Keratinocyte (primary cell): ENCODE data around the gene ANKRD28. TPM values are rescaled to one million over a fixed set of nuclear protein-coding genes. Genes with fewer than 3 reads are reported as not detected.

Experiments
- DNase-seq: peaks from one replicate; pipeline ENCODE4 v3.0.0-alpha.2; 2011; ENCODE audit warnings: low read depth, missing footprints, low spot score
- FAIRE-seq: peaks from 2 replicates; lab custom pipeline; 2011; peaks lifted over from hg19 to GRCh38; lab: Jason Lieb, UNC
- H2AFZ ChIP-seq: 2 replicates; pipeline ENCODE4 v1.6.0; 2012; ENCODE audit warnings: low read length, control low read depth, inconsistent platforms; ENCODE audit not compliant: control insufficient read depth
- H3K27ac ChIP-seq: 2 replicates; pipeline ENCODE4 v1.5.1; 2011; ENCODE audit warnings: low read length; ENCODE audit not compliant: control insufficient read depth, insufficient read depth
- H3K27me3 ChIP-seq: 3 replicates; pipeline ENCODE4 v1.6.0; 2011; ENCODE audit warnings: low read length; ENCODE audit not compliant: control insufficient read depth, insufficient read depth; ENCODE audit errors: extremely low read depth
- H3K36me3 ChIP-seq, 2 experiments: 2 replicates in 1 of 2; 3 replicates in 1 of 2; pipeline ENCODE4 v1.5.1; 2011; ENCODE audit warnings: low read length in 2 of 2, mild to moderate bottlenecking in 1 of 2; ENCODE audit not compliant: control insufficient read depth in 2 of 2, insufficient read depth in 2 of 2; ENCODE audit errors: extremely low read depth in 1 of 2
- H3K4me1 ChIP-seq: 3 replicates; pipeline ENCODE4 v1.5.1; 2011; ENCODE audit warnings: low read length; ENCODE audit not compliant: control insufficient read depth, insufficient read depth; ENCODE audit errors: extremely low read depth
- H3K4me2 ChIP-seq: 3 replicates; pipeline ENCODE4 v1.6.0; 2011; ENCODE audit warnings: low read depth, low read length; ENCODE audit not compliant: control insufficient read depth, insufficient read depth; ENCODE audit errors: extremely low read depth
- H3K4me3 ChIP-seq, 3 experiments: fragments of 200-600 bp in 1 of 3; sonication (generic) in 1 of 3; 2 replicates in 2 of 3; 3 replicates in 1 of 3; pipeline ENCODE4 v1.5.1; 2011 to 2016; ENCODE audit warnings: low read length in 3 of 3, mild to moderate bottlenecking in 3 of 3, control low read depth in 2 of 3, inconsistent platforms in 1 of 3, low read depth in 1 of 3, mixed read lengths in 1 of 3, mixed run types in 1 of 3, moderate library complexity in 1 of 3; ENCODE audit not compliant: control insufficient read depth in 2 of 3, insufficient read depth in 2 of 3; ENCODE audit errors: extremely low read depth in 1 of 3
- H3K79me2 ChIP-seq: 2 replicates; pipeline ENCODE4 v1.6.0; 2012; ENCODE audit warnings: low read length; ENCODE audit not compliant: control insufficient read depth, insufficient read depth
- H3K9ac ChIP-seq: 3 replicates; pipeline ENCODE4 v1.6.0; 2011; ENCODE audit warnings: low read length; ENCODE audit not compliant: control insufficient read depth, insufficient read depth; ENCODE audit errors: extremely low read depth
- H3K9me1 ChIP-seq: 3 replicates; pipeline ENCODE4 v1.6.0; 2011; ENCODE audit warnings: low read length; ENCODE audit not compliant: control insufficient read depth, insufficient read depth; ENCODE audit errors: extremely low read depth
- H3K9me3 ChIP-seq: 2 replicates; pipeline ENCODE4 v1.5.1; 2012; ENCODE audit warnings: low read depth, low read length; ENCODE audit not compliant: control insufficient read depth
- H4K20me1 ChIP-seq: 3 replicates; pipeline ENCODE4 v1.6.0; 2011; ENCODE audit warnings: low read length; ENCODE audit not compliant: control insufficient read depth, insufficient read depth; ENCODE audit errors: extremely low read depth
- CTCF ChIP-seq, 3 experiments: IDR thresholded peaks in 1 of 3; conservative IDR thresholded peaks in 1 of 3; optimal IDR thresholded peaks in 1 of 3; 2 replicates in 2 of 3; 3 replicates in 1 of 3; pipeline versions ENCODE3 to v1.5.1; 2011; ENCODE audit warnings: low read length in 3 of 3, mild to moderate bottlenecking in 3 of 3, moderate library complexity in 2 of 3, control low read depth in 1 of 3, inconsistent platforms in 1 of 3; ENCODE audit not compliant: insufficient read depth in 2 of 3; ENCODE audit errors: extremely low read depth in 1 of 3
- EZH2 ChIP-seq: IDR thresholded peaks from one replicate; pipeline ENCODE4 v1.6.1; 2012; ENCODE audit warnings: inconsistent platforms, mild to moderate bottlenecking, low read length, moderate library complexity
- dilution Hi-C: fragments of 300-500 bp; cut with MboI; formaldehyde crosslinking; loops from one replicate; pipeline ENCODE4 v1.7.0; 2020; ENCODE audit warnings: low sequenced_read_pairs; ENCODE audit not compliant: extremely low pct_ligation_motif_present
- polyA plus RNA-seq, 5 experiments: library from polyadenylated mRNA; depleted of rRNA in 3 of 5; stranded (reverse) in 3 of 5; stranded (forward) in 1 of 5; unstranded in 1 of 5; fragments of >200 nt; gene quantifications; 1 replicate in 1 of 5; 2 replicates in 3 of 5; 3 replicates in 1 of 5; pipeline versions ENCODE4 v1.2.1 to v1.2.3, GENCODE V29; 2011 to 2012; ENCODE audit warnings: missing spikeins in 2 of 5, low read depth in 1 of 5, low replicate concordance in 1 of 5

ANKRD28 gene
- polyA plus RNA-seq, 1 donor (not counting 4 experiments of a cell fraction or from before 2014, with no cell fraction given) = 32.7 TPM

- H3K27me3 ChIP-seq = no peaks in the 10 kb centered on the region
- no peak overlapping the region for H3K4me3 ChIP-seq
- peaks cover 12% of the 10 kb centered on the region for H3K4me1 ChIP-seq
- no peak overlapping the region for H2AFZ ChIP-seq
- dilution Hi-C loops = no loop called here
- H3K9me3 ChIP-seq = no peaks in the 10 kb centered on the region
- FAIRE-seq (no peak), DNase-seq (no peak)
- H3K9me1 ChIP-seq = no peaks in the 10 kb centered on the region
- no peaks in the 10 kb centered on the region for H3K36me3 ChIP-seq
- H3K4me2 ChIP-seq = no peak overlapping the region
- no peak overlapping the region for H3K9ac ChIP-seq
- peaks cover 55% of the 10 kb centered on the region for H3K79me2 ChIP-seq
- H3K27ac ChIP-seq = no peak overlapping the region
- TF ChIP-seq CTCF (optimal IDR thresholded peaks at IDR 0.05 in 1 of 3, IDR thresholded peaks at IDR 0.05 in 1 of 3, conservative IDR thresholded peaks at IDR 0.05 in 1 of 3; ENCODE audit: extremely low read depth in 1 of 3, insufficient read depth in 2 of 3, low read length in 3 of 3) (no peak), EZH2 (no peak)
- no peaks in the 10 kb centered on the region for H4K20me1 ChIP-seq
Measured at GRCh38 chr3:15791525-15791924, 6.3 kb downstream of the ANKRD28 start.

GRCh38 chr3:15787941-15788340, 9.8 kb downstream of the ANKRD28 start:
- Histone ChIP-seq H3K4me1 (peaks cover 13% of the 10 kb centered on the region), H3K27me3 (no peaks in the 10 kb centered on the region), H4K20me1 (no peaks in the 10 kb centered on the region), H3K79me2 (peaks cover 46% of the 10 kb centered on the region), H3K4me3 (no peak overlapping the region), H3K36me3 (no peaks in the 10 kb centered on the region), H3K4me2 (no peak overlapping the region), H2AFZ (no peak overlapping the region), H3K9ac (no peak overlapping the region), H3K9me3 (no peaks in the 10 kb centered on the region), H3K9me1 (no peaks in the 10 kb centered on the region), H3K27ac (no peak overlapping the region)
- FAIRE-seq (no peak), DNase-seq (no peak)
- dilution Hi-C loops = no loop called here
- TF ChIP-seq CTCF (optimal IDR thresholded peaks at IDR 0.05 in 1 of 3, IDR thresholded peaks at IDR 0.05 in 1 of 3, conservative IDR thresholded peaks at IDR 0.05 in 1 of 3; ENCODE audit: extremely low read depth in 1 of 3, insufficient read depth in 2 of 3, low read length in 3 of 3) (no peak), EZH2 (no peak)
